Panc1 (cell line): Measurements from ENCODE around the gene TMPRSS3. TPM values are rescaled to one million over a fixed set of nuclear protein-coding genes. Genes with fewer than 3 reads are reported as not detected.

Source experiments
- ATAC-seq: fragments of 200-7000 bp; cut with Tn5 transposase; 2 replicates; pipeline ENCODE4 v1.9.1; 2020; ENCODE audit warnings: mild to moderate bottlenecking, moderate library complexity
- BruUV-seq: library from RNA; stranded (reverse); fragments of 400-500 nt; replicated peaks from 2 replicates; lab custom pipeline; 2021; lab: Mats Ljungman, UMichigan
- CTCF ChIA-PET: fragments of 300-600 bp; sonication (Branson Sonifier 250); formaldehyde crosslinking; loops from one replicate; lab custom pipeline; 2022; ENCODE audit warnings: antibody characterized with exemption; lab: Charles Lee
- POLR2A ChIA-PET: fragments of 300-600 bp; sonication (Branson Sonifier 250); formaldehyde crosslinking; loops from one replicate; lab custom pipeline; 2022; ENCODE audit warnings: antibody characterized with exemption; lab: Charles Lee
- DNase-seq: peaks from one replicate; pipeline ENCODE4 v3.0.0-alpha.2; 2010; ENCODE audit warnings: low read depth, low spot score
- H3K27ac ChIP-seq: 2 replicates; pipeline ENCODE4 v1.5.1; 2011; ENCODE audit warnings: mild to moderate bottlenecking, low read length, inconsistent platforms
- H3K27me3 ChIP-seq: fragments of 200-500 bp; sonication (Bioruptor generic); 2 replicates; pipeline ENCODE4 v1.6.0; 2014; ENCODE audit warnings: low read length, inconsistent platforms; ENCODE audit not compliant: control insufficient read depth, insufficient read depth
- H3K36me3 ChIP-seq: fragments of 200-500 bp; sonication (Bioruptor generic); 2 replicates; pipeline ENCODE4 v1.5.1; 2014; ENCODE audit warnings: inconsistent platforms, mild to moderate bottlenecking, low read length, moderate library complexity; ENCODE audit not compliant: control insufficient read depth, insufficient read depth
- H3K4me1 ChIP-seq: 2 replicates; pipeline ENCODE4 v1.5.1; 2011; ENCODE audit warnings: inconsistent platforms, mild to moderate bottlenecking, low read length, moderate library complexity; ENCODE audit not compliant: control insufficient read depth, insufficient read depth
- H3K4me3 ChIP-seq, 2 experiments: 2 replicates each; pipeline ENCODE4 v1.5.1; 2011 to 2012; ENCODE audit warnings: low read depth in 2 of 2, low read length in 2 of 2, mild to moderate bottlenecking in 2 of 2, inconsistent platforms in 1 of 2, moderate library complexity in 1 of 2
- H3K9me3 ChIP-seq: fragments of 200-500 bp; sonication (Bioruptor generic); 2 replicates; pipeline ENCODE4 v1.5.1; 2014; ENCODE audit warnings: low read depth, mild to moderate bottlenecking, inconsistent platforms, low read length, moderate library complexity; ENCODE audit not compliant: control insufficient read depth, insufficient read depth
- CTCF ChIP-seq: fragments of 450-650 bp; IDR thresholded peaks from 2 replicates; pipeline ENCODE4 v1.5.1; 2017; ENCODE audit warnings: mild to moderate bottlenecking
- POLR2AphosphoS5 ChIP-seq: IDR thresholded peaks from 2 replicates; pipeline ENCODE4 v1.6.1; 2012; ENCODE audit warnings: mild to moderate bottlenecking, low read depth, low read length, moderate library complexity
- SIN3A ChIP-seq: IDR thresholded peaks from 2 replicates; pipeline ENCODE4 v1.6.1; 2012; ENCODE audit warnings: low read depth, mild to moderate bottlenecking, low read length, moderate library complexity, borderline replicate concordance; ENCODE audit not compliant: insufficient read depth
- TCF7L2 ChIP-seq: IDR thresholded peaks from 2 replicates; pipeline ENCODE4 v1.6.1; 2011; ENCODE audit warnings: mild to moderate bottlenecking, low read depth, low read length, inconsistent platforms
- in situ Hi-C: cut with HindIII; loops from 2 replicates; pipeline ENCODE4 v1.10.0; 2016; ENCODE audit warnings: low sequenced_read_pairs, low pct_unique_long_range_greater_than_20kb
- intact Hi-C: fragments of 100-400 bp; cut with micrococcal nuclease; formaldehyde crosslinking; loops from one replicate; pipeline ENCODE4 v1.10.0; 2022; ENCODE audit not compliant: unreplicated experiment
- total RNA-seq: library from RNA; stranded (reverse); gene quantifications from one replicate; pipeline ENCODE4 v1.2.1, GENCODE V29; 2021; ENCODE audit not compliant: unreplicated experiment
- TF ChIP-seq, protein P1 (sequence below), 2 experiments: IDR thresholded peaks; 2 replicates each; pipeline ENCODE4 v1.6.1; 2011 to 2012; ENCODE audit warnings: low read depth in 2 of 2, control low read depth in 1 of 2, low read length in 1 of 2, mild to moderate bottlenecking in 1 of 2, moderate library complexity in 1 of 2; ENCODE audit not compliant: insufficient read depth in 1 of 2

Gene TMPRSS3
- total RNA-seq, 1 experiment from 2014 or later, result not detected

DNA sequence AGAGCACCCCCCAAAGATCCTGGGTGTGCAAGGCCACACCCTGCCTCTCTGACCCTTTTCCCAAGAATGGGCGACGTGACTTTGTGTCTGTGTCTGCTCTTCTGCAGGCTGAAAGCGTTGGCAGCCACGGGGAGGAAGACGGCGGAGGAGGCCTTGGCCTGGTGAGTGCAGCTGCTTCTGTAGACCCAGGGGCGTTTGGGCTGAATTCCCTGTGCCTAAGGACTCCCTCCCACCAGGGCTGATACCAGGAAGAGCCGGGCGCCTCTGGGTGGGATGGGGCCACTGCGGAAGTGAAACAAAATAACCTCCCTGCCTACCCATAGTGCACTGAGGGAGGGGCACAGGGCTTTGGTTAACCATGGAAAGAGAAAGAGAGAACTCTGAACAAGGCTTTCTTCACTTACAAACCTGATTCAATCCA lies 10.4 kb upstream of the TMPRSS3 start:
- H3K4me1 ChIP-seq, result no peaks in the 10 kb centered on the region
- DNase-seq, result no peak
- H3K9me3 ChIP-seq, result no peaks in the 10 kb centered on the region
- no TSS peak for BruUV-seq
- H3K27me3 ChIP-seq, result no peaks in the 10 kb centered on the region
- no peak overlapping the region for H3K27ac ChIP-seq
- POLR2A ChIA-PET, result no interaction called here
- TF ChIP-seq POLR2AphosphoS5 (no peak), CTCF (no peak), SIN3A (no peak), TCF7L2 (no peak)
- TF ChIP-seq, protein P1, sequence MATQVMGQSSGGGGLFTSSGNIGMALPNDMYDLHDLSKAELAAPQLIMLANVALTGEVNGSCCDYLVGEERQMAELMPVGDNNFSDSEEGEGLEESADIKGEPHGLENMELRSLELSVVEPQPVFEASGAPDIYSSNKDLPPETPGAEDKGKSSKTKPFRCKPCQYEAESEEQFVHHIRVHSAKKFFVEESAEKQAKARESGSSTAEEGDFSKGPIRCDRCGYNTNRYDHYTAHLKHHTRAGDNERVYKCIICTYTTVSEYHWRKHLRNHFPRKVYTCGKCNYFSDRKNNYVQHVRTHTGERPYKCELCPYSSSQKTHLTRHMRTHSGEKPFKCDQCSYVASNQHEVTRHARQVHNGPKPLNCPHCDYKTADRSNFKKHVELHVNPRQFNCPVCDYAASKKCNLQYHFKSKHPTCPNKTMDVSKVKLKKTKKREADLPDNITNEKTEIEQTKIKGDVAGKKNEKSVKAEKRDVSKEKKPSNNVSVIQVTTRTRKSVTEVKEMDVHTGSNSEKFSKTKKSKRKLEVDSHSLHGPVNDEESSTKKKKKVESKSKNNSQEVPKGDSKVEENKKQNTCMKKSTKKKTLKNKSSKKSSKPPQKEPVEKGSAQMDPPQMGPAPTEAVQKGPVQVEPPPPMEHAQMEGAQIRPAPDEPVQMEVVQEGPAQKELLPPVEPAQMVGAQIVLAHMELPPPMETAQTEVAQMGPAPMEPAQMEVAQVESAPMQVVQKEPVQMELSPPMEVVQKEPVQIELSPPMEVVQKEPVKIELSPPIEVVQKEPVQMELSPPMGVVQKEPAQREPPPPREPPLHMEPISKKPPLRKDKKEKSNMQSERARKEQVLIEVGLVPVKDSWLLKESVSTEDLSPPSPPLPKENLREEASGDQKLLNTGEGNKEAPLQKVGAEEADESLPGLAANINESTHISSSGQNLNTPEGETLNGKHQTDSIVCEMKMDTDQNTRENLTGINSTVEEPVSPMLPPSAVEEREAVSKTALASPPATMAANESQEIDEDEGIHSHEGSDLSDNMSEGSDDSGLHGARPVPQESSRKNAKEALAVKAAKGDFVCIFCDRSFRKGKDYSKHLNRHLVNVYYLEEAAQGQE (IDR thresholded peaks at IDR 0.05; ENCODE audit: insufficient read depth in 1 of 2, low read depth in 2 of 2, low read length in 1 of 2), result no peak
- H3K4me3 ChIP-seq, result no peak overlapping the region
- no peak for ATAC-seq
- CTCF ChIA-PET, result no interaction called here
- no peaks in the 10 kb centered on the region for H3K36me3 ChIP-seq
- intact Hi-C loops, result no loop called here
- in situ Hi-C loops, result no loop called here

DNA sequence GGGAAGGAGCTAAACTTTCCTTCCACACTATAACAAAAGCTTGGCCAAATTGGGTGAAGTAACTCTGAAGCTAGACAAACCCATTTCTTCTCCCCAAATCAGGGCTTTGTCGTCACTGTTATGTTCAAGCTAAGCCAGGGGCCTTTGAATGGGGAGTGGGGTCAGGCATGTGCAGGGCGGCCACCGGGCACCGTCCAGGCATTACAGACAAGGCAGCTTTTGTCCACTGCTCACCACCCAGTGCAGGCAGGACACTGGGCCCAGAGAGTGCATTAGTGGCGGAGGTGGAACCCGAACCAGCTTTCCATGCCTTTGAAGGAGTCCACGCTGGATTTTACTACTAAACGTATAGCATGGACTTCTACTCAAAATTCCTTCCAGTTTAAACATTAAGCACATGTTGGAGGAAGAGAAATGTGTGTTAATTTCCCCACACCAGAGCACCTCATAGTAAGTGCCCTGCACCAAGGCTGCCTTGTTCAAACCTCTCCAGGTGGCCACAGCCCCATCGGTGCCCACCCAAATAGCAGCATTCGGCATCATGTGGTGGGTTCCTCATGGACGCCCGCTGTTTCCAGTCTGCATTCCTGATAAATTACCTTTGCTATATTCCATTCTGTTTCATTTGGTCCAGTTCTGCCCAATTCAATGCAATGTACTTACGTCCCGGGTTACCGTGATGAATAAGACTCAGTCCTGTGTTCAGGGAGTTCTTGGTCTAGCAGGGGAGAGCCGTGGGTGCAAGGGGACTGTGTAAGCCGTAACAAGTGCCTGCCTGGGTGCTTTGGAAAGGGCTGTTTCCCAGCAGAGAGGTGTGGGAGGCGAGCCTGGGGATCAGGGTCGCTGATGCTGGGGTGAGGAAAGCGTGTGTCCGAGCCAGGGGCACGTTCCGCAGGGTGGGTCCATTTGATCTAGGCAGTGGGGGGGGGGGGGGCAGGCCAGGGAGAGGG lies 9.5 kb upstream of the TMPRSS3 start:
- ATAC-seq (no peak), DNase-seq (no peak)
- Histone ChIP-seq H3K36me3 (no peaks in the 10 kb centered on the region), H3K4me1 (no peaks in the 10 kb centered on the region), H3K9me3 (no peaks in the 10 kb centered on the region), H3K27ac (no peak overlapping the region), H3K4me3 (no peak overlapping the region), H3K27me3 (no peaks in the 10 kb centered on the region)
- BruUV-seq, result no TSS peak
- ChIA-PET POLR2A (no interaction called here), CTCF (no interaction called here)
- TF ChIP-seq CTCF (no peak), POLR2AphosphoS5 (no peak), TCF7L2 (no peak), SIN3A (no peak)
- TF ChIP-seq, protein P1 (IDR thresholded peaks at IDR 0.05; ENCODE audit: insufficient read depth in 1 of 2, low read depth in 2 of 2, low read length in 1 of 2), result no peak
- in situ Hi-C loops, result no loop called here
- intact Hi-C loops, result no loop called here
